ENCODE measurements around the gene ARHGEF19. TPM values are rescaled to one million over a fixed set of nuclear protein-coding genes. Genes with fewer than 3 reads are reported as not detected.

The ARHGEF19 gene
- total and polyA plus RNA-seq, 2 of the 4 experiments (the other 2 are of a cell fraction): 4.5 to 16.8 TPM

DNA sequence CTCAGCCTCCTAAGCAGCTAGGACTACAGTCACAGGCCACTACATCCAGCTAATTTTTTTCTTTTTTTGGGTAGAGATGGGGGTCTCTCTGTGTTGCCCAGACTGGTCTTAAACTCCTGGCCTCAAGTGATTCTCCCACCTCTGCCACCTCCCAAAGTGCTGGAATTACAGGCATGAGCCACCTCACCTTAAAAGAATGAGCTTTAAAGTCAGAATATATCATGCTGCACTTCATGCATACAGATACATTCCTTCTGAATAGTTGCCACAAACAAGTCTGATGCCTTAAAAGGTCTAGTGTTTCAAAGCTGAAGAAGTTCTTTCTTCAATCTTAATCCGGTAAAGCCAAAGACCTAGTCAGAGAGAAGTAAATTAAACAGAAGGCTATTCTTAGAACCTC, 48.4 kb upstream of the ARHGEF19 start:
- Histone ChIP-seq H3K23ac (ENCODE audit: low read depth, low read length) (peak overlapping the region; percentile 81), H3K4me3 (ENCODE audit: insufficient read depth, low read depth, low read length) (no peak overlapping the region), H3K27me3 (ENCODE audit: control insufficient read depth, insufficient read depth, low read length) (no peaks in the 10 kb centered on the region), H2BK20ac (ENCODE audit: low read depth, low read length) (peak overlapping the region; percentile 80), H2BK15ac (ENCODE audit: low read depth, low read length) (peak overlapping the region; percentile 99), H2BK120ac (ENCODE audit: low read depth, low read length) (peak overlapping the region; percentile 95), H4K8ac (ENCODE audit: low read depth in 2 of 2, low read length in 2 of 2) (peak overlapping the region; percentile 81 to 97; a peak in 3 of 4 replicates), H4K20me1 (ENCODE audit: insufficient read depth, low read length) (peaks cover 3% of the 10 kb centered on the region; the same call in 1 of the 2 replicates), H3K79me1 (ENCODE audit: low read depth in 1 of 2, low read length in 2 of 2) (peaks cover 42 to 68% of the 10 kb centered on the region in 2 experiments), H3K18ac (ENCODE audit: low read depth, low read length) (peak overlapping the region; percentile 92; the same call in 1 of the 2 replicates), H3K9me3 (ENCODE audit: control insufficient read depth, insufficient read depth, low read length) (no peaks in the 10 kb centered on the region), H3K4me2 (ENCODE audit: low read depth, low read length) (peak overlapping the region; percentile 18; the same call in 1 of the 2 replicates), H2AK5ac (ENCODE audit: low read depth, low read length) (peak overlapping the region; percentile 97), H2AK9ac (replicated peaks; ENCODE audit: low read depth, low read length, poor library complexity) (no peak overlapping the region), H4K91ac (ENCODE audit: insufficient read depth, low read depth, low read length) (peak overlapping the region; percentile 96), H3K27ac (ENCODE audit: insufficient read depth, low read length) (peak overlapping the region; percentile 84), H3K56ac (ENCODE audit: extremely low read depth, insufficient read depth, low read length) (peak overlapping the region; percentile 89), H3K9ac (ENCODE audit: low read depth, low read length) (no peak overlapping the region; the same call in 1 of the 2 replicates), H4K5ac (ENCODE audit: low read depth, low read length) (peak overlapping the region; percentile 96; the same call in 1 of the 2 replicates), H2AFZ (replicated peaks; ENCODE audit: low read length, poor library complexity) (no peak overlapping the region), H3K36me3 (ENCODE audit: control insufficient read depth, insufficient read depth, low read length) (peaks cover 4% of the 10 kb centered on the region), H3K9me1 (ENCODE audit: insufficient read depth, low read length) (peaks cover 13% of the 10 kb centered on the region; the same call in 1 of the 2 replicates), H2BK5ac (ENCODE audit: low read depth, low read length, poor library complexity, severe bottlenecking) (peak overlapping the region; percentile 96), H3K4ac (ENCODE audit: low read depth, low read length) (peak overlapping the region; percentile 92), H3K4me1 (ENCODE audit: control insufficient read depth, insufficient read depth, low read length) (peaks cover 10% of the 10 kb centered on the region), H3K14ac (replicated peaks; ENCODE audit: low read depth, low read length) (peak overlapping the region; percentile 70)
- ATAC-seq (ENCODE audit: low read depth): peak; percentile 85
- no CpG with 5 or more reads among the region's 1 CpG for WGBS, 2 experiments (ENCODE audit: extremely low coverage in 2 of 2, insufficient read length in 1 of 2)
- DNase-seq: peak; percentile 81
- intact Hi-C loops (cut with micrococcal nuclease): loop anchor here (5.0 to 10.0 kb wide), 2 partner anchors 56 to 94 kb away; partner anchors contain the start of gene FBXO42
- ChIA-PET CTCF (interaction anchor here (0.5 to 0.7 kb wide), 2 partner anchors 102 to 1217 kb away, joined by 3 read pairs; no protein-coding TSS in a partner anchor), POLR2A (ENCODE audit: unreplicated experiment) (no interaction called here)
- BruUV-seq (replicated peaks): no TSS peak
- in situ Hi-C loops (cut with MboI; ENCODE audit: low sequenced_read_pairs): no loop called here
- dilution Hi-C loops (cut with HindIII; ENCODE audit: low sequenced_read_pairs, unreplicated experiment): no loop called here
- TF ChIP-seq POLR2A (IDR thresholded peaks at IDR 0.05; ENCODE audit: low read depth, low read length): no peak
- TF ChIP-seq, protein P1, sequence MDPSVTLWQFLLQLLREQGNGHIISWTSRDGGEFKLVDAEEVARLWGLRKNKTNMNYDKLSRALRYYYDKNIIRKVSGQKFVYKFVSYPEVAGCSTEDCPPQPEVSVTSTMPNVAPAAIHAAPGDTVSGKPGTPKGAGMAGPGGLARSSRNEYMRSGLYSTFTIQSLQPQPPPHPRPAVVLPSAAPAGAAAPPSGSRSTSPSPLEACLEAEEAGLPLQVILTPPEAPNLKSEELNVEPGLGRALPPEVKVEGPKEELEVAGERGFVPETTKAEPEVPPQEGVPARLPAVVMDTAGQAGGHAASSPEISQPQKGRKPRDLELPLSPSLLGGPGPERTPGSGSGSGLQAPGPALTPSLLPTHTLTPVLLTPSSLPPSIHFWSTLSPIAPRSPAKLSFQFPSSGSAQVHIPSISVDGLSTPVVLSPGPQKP (IDR thresholded peaks at IDR 0.05; ENCODE audit: borderline replicate concordance, low read depth, low read length): no peak
- TF ChIP-seq SMC3 (IDR thresholded peaks at IDR 0.05; ENCODE audit: low read depth, low read length): no peak
- TF ChIP-seq, protein P2, sequence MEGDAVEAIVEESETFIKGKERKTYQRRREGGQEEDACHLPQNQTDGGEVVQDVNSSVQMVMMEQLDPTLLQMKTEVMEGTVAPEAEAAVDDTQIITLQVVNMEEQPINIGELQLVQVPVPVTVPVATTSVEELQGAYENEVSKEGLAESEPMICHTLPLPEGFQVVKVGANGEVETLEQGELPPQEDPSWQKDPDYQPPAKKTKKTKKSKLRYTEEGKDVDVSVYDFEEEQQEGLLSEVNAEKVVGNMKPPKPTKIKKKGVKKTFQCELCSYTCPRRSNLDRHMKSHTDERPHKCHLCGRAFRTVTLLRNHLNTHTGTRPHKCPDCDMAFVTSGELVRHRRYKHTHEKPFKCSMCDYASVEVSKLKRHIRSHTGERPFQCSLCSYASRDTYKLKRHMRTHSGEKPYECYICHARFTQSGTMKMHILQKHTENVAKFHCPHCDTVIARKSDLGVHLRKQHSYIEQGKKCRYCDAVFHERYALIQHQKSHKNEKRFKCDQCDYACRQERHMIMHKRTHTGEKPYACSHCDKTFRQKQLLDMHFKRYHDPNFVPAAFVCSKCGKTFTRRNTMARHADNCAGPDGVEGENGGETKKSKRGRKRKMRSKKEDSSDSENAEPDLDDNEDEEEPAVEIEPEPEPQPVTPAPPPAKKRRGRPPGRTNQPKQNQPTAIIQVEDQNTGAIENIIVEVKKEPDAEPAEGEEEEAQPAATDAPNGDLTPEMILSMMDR (conservative IDR thresholded peaks at IDR 0.05; ENCODE audit: low read depth, low read length): no peak
- TF ChIP-seq CHD1 (IDR thresholded peaks at IDR 0.05; ENCODE audit: low read depth, low read length): no peak
- no peak for TF ChIP-seq MXI1 (IDR thresholded peaks at IDR 0.05; ENCODE audit: borderline replicate concordance, low read depth, low read length)
- TF ChIP-seq MAFK (IDR thresholded peaks at IDR 0.05; ENCODE audit: low read depth, low read length): no peak
- no peak for TF ChIP-seq RCOR1 (IDR thresholded peaks at IDR 0.05; ENCODE audit: insufficient replicate concordance, low read length)
- no peak for TF ChIP-seq RAD21 (IDR thresholded peaks at IDR 0.05; ENCODE audit: low read length)
- TF ChIP-seq FOS (IDR thresholded peaks at IDR 0.05; ENCODE audit: low read depth, low read length): no peak
- TF ChIP-seq BHLHE40 (IDR thresholded peaks at IDR 0.05; ENCODE audit: low read depth, low read length): no peak
